Upper lobe of right lung (tissue), 1 donor: ENCODE data around the gene IRGC. TPM values are rescaled to one million over a fixed set of nuclear protein-coding genes. Genes with fewer than 3 reads are reported as not detected.

Experiments used
- ATAC-seq: fragments of 200-7000 bp; cut with Tn5 transposase; one replicate; pipeline ENCODE4 v1.9.1; 2020; ENCODE audit warnings: mild to moderate bottlenecking, moderate library complexity
- DNase-seq: peaks from one replicate; pipeline ENCODE4 v3.0.0-alpha.2; 2020
- H3K27ac ChIP-seq: fragments of 200-600 bp; one replicate; pipeline ENCODE4 v1.8.0; 2022
- H3K27me3 ChIP-seq: fragments of 200-600 bp; one replicate; pipeline ENCODE4 v1.8.0; 2022; ENCODE audit warnings: mild to moderate bottlenecking
- H3K36me3 ChIP-seq: fragments of 200-600 bp; one replicate; pipeline ENCODE4 v1.8.0; 2022
- H3K4me1 ChIP-seq: fragments of 200-600 bp; one replicate; pipeline ENCODE4 v1.8.0; 2022
- H3K4me3 ChIP-seq: fragments of 200-600 bp; one replicate; pipeline ENCODE4 v1.8.0; 2022; ENCODE audit warnings: mild to moderate bottlenecking
- H3K9me3 ChIP-seq: fragments of 200-600 bp; one replicate; pipeline ENCODE4 v1.8.0; 2022
- CTCF ChIP-seq: fragments of 200-600 bp; IDR thresholded peaks from one replicate; pipeline ENCODE4 v1.8.0; 2022; ENCODE audit warnings: antibody characterized with exemption
- intact Hi-C: fragments of 100-400 bp; cut with DNase I; formaldehyde crosslinking; loops from one replicate; pipeline ENCODE4 v1.11.0; 2022
- total RNA-seq: library from RNA; stranded (reverse); fragmentation: NEBNext Ultra II Directional; extraction: Animal tissue kit (Norgen Biotek cat#: 25700); gene quantifications from one replicate; pipeline ENCODE4 v1.2.1, GENCODE V29; 2021
- donor health status: DM: no; HTN: yes; CAD: no; lungs with severe emphysema.

Gene IRGC
- total RNA-seq, 1 donor from 2014 or later: not detected

- Histone ChIP-seq H3K36me3 (no peaks in the 10 kb centered on the region), H3K9me3 (peaks cover 7% of the 10 kb centered on the region), H3K4me3 (peak overlapping the region; percentile 48), H3K4me1 (peaks cover 18% of the 10 kb centered on the region), H3K27me3 (no peaks in the 10 kb centered on the region), H3K27ac (peak overlapping the region; percentile 87)
- no peak for TF ChIP-seq CTCF
- no peak for DNase-seq
- ATAC-seq: peak; percentile 51
- intact Hi-C loops: no loop called here
These were observed 15.4 kb upstream of the IRGC start for GRCh38 chr19:43700395-43701000.

GRCh38 chr19:43704002-43704705, 11.7 kb upstream of the IRGC start:
- TF ChIP-seq CTCF: no peak
- H3K36me3 ChIP-seq: no peaks in the 10 kb centered on the region

GRCh38 chr19:43705729-43706128, 10.1 kb upstream of the IRGC start:
- TF ChIP-seq CTCF: no peak
- Histone ChIP-seq H3K36me3 (no peaks in the 10 kb centered on the region), H3K4me1 (peaks cover 2% of the 10 kb centered on the region), H3K27ac (no peak overlapping the region), H3K4me3 (no peak overlapping the region), H3K27me3 (no peaks in the 10 kb centered on the region), H3K9me3 (peaks cover 7% of the 10 kb centered on the region)
- DNase-seq (no peak), ATAC-seq (no peak)
- intact Hi-C loops: no loop called here

More at GRCh38 chr19:43704002-43704705, 11.7 kb upstream of the IRGC start:
- Histone ChIP-seq H3K27me3 (no peaks in the 10 kb centered on the region), H3K9me3 (peaks cover 7% of the 10 kb centered on the region), H3K4me3 (no peak overlapping the region), H3K27ac (no peak overlapping the region), H3K4me1 (peaks cover 18% of the 10 kb centered on the region)
- no peak for ATAC-seq
- DNase-seq: no peak
- intact Hi-C loops: no loop called here

GRCh38 chr19:43707158-43707712, 8.6 kb upstream of the IRGC start:
- H3K36me3 ChIP-seq: no peaks in the 10 kb centered on the region
- peaks cover 7% of the 10 kb centered on the region for H3K9me3 ChIP-seq
- DNase-seq (no peak), ATAC-seq (no peak)
- TF ChIP-seq CTCF: no peak
- intact Hi-C loops: no loop called here
- no peak overlapping the region for H3K27ac ChIP-seq
- H3K4me3 ChIP-seq: no peak overlapping the region
- no peaks in the 10 kb centered on the region for H3K4me1 ChIP-seq
- H3K27me3 ChIP-seq: no peaks in the 10 kb centered on the region

GRCh38 chr19:43708716-43709115, 7.2 kb upstream of the IRGC start:
- ATAC-seq (no peak), DNase-seq (no peak)
- Histone ChIP-seq H3K4me1 (no peaks in the 10 kb centered on the region), H3K4me3 (no peak overlapping the region), H3K36me3 (no peaks in the 10 kb centered on the region), H3K27ac (no peak overlapping the region), H3K9me3 (peaks cover 7% of the 10 kb centered on the region), H3K27me3 (no peaks in the 10 kb centered on the region)
- no peak for TF ChIP-seq CTCF
- intact Hi-C loops: no loop called here
